Measurements from ENCODE around the gene CCNQ. TPM values are rescaled to one million over a fixed set of nuclear protein-coding genes. Genes with fewer than 3 reads are reported as not detected.

Gene CCNQ
- total RNA-seq, 1 donor from 2014 or later: 18.2 TPM

DNA sequence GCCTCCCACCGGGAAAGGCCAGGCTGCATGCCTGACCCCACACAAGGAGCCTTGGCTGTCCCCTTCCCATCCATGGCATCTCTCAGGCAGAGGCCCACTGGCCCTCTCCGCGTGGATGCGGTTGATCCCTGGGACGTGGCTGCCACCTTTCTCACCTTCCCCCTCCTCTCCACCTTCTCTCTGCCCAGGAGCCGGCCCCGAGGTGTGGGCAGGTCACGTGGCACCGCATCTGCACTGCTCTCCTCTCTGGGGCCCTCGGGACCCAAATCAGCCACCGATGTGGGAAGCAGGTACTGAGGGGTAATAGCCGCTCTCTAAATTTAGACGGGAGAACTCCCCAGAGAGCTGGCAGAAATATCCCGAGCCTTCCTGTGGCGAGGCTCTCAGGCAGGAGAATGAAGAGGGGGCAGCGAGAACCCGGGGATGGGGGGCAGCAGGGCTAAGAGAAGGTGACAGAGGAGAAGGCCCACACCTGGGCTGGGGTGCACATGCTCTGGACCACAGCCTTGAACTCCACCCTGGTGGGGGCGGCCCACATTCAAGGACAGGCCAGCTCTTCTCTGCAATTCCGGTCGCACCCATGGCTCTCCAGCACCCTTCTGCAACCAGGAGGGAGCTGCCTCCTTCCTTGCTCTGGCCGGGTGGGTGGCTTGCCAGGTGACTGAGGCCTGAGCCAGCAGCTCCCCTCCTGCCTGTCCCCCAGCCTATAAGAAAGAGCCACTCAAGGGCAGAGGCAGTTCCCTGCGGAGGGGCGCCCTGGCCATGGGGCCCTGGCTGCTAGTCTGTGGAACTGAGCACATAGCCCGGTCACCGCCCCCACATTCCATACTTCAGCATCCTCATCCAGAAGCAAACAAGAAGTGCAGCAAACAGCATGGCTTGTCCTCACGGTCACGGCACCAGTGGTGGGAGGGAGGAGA, 38.4 kb upstream of the CCNQ start:
- no peak for ATAC-seq

DNA sequence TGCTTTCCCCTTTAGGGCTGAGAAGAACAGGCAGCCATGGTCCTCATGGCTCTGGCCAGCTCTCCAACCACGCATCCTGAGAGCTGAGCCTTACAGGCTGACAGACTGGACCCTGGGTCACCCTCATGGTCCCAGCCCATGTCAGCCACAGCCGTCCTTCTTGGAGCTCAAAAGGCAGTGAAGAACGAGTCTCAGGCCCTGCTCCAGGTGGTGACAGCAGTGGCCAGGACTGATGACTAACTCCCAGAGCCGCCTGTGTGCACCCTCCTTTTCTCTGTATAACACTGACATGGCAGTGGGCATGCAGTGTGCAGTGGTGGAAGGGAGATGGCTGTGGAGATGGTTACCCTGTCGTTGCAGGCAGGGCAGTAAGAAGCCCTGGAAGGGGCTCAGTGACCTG, 37.8 kb upstream of the CCNQ start:
- no peak for ATAC-seq

DNA sequence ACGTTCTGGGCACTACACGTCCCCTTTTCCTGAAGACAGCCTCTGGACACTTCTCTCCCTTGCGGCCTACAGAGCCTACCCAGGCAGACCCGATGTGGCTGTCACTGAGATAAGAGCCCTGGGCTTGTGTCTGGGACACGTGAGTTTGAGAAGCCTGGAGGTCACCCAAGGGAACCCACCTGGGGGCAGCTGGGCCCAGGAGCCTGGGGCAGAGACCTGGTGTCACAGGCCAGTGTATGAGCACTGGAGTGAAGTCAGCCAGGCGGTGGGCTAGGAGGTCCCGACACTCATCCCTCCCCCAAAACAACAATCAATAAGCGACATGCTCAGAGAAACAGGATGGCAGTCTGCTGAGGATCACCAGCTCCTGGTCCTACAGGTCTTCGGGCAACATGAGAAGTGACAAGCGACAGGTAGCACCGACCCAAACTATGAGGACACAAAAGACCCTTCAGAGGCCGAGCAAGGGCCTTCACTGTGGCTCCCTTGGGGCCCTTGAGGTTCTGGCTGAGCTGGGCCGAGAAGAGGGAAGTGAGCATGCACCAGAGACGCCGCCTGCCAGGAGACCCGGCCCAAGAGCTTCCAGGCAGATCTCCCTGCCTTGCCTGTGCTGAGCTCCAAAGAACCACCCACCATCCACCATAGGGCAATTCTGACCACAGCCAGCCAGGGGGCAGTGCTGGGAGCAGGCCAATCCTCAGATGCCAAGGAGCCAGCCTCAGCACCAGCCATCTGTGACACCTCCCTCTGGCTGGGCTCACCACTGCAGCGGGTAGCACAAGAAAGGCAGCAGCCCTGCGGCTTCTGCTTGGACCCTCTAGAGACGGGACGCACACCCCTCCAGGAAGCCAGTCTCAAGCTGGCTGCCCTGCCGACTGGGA, 37.1 kb upstream of the CCNQ start:
- no peak for ATAC-seq

DNA sequence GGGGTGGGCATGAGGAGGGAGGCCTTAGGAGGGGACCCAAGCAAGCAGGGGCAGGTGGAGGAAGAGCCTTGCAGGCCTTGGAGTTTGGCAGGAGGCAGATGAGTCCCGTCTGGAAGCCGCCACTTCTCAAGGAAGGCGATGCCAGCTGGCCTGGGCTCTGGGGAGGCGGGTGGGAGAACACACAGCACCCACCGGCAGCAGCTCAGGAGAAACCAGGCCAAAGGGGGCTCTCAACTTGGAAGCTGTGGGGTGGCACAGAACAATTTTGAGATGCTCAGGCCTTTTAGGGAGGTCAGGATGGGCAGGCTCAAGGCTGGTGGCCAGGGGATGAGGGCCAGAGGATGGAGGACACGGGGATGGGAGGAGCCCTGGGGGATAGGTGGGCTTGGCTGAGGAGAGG, 36.4 kb upstream of the CCNQ start:
- no peak for ATAC-seq

DNA sequence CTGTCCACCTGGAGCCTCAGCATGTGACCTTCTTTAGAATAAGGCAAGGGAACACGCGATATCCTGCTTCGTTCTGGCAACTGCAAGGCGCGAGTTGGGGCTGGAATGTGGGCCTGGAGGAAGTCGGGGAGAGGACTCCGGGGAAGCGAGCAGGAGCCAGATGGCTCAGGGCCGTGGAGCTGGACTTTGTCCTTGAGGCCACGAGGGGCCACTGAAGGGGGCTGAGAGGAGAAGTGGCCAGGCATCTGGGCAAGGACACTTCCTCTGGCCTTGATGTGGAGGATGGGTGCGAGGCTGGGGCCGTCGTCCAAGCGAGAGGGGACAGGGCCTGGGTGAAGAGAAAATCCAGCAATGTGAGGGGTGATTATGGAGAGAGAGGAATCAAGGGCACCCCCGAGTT, 35.9 kb upstream of the CCNQ start:
- no peak for ATAC-seq

- no peak for ATAC-seq
Observed at GRCh38 chrX:153634236-153634635, 35.3 kb upstream of the CCNQ start.

DNA sequence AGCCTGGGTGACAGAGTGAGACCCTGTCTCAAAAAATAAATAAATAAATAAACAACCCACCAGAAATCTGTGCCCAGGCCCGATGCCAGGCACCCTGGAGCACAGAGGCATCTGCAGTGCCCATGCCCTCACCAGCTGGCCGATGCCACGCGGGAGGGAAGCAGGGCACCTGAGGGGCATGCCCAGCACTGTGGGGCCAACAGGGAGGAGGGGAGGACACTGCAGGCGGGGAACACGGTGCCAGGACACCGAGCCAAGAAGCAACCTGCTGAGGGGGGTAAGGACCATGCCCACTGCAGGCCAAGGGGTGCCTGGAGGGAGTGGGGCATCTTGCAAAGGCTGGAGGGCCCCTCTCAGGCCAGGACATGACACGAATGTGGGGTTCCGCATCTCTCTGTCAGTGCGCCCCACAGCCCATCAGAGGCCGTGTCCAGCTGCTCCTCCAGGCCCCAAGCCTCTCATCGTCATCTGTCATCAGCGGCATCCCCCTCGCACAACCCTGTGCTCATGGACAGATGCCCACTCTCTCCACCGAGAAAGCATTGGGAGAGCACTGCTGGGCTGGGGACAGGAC, 34.8 kb upstream of the CCNQ start:
- no peak for ATAC-seq

- ATAC-seq: no peak
Observed at GRCh38 chrX:153633048-153633447, 34.1 kb upstream of the CCNQ start.

- ATAC-seq: no peak
Observed at GRCh38 chrX:153632595-153632946, 33.6 kb upstream of the CCNQ start.

GRCh38 chrX:153631907-153632594, 33.1 kb upstream of the CCNQ start:
- ATAC-seq: no peak

- ATAC-seq: no peak
Observed at GRCh38 chrX:153631346-153631745, 32.4 kb upstream of the CCNQ start.

- ATAC-seq: no peak
Observed at GRCh38 chrX:153628665-153629064, 29.7 kb upstream of the CCNQ start.

GRCh38 chrX:153628129-153628528, 29.2 kb upstream of the CCNQ start:
- no peak for ATAC-seq

DNA sequence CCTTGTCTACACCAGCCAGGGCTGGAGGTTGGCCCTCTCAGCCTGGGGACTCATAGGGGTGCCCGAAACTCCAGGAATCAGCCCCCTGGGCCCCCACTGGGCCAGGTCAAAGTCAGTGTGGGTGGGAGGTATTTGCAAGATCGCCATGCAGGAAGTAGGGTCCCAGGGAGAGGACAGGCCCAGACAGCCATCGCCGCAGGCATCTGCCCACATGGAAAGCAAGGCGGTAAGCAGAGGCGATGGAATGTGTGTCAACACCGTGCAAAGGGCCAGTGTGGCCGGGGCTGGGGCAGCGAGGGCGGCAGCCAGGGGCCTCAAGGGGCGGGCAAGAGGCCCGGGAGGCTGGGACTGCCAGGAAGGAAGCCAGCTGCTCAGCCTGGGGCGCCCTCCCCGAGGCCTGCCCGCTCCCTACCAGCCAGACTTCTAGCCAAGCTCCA, 28.8 kb upstream of the CCNQ start:
- ATAC-seq: no peak

DNA sequence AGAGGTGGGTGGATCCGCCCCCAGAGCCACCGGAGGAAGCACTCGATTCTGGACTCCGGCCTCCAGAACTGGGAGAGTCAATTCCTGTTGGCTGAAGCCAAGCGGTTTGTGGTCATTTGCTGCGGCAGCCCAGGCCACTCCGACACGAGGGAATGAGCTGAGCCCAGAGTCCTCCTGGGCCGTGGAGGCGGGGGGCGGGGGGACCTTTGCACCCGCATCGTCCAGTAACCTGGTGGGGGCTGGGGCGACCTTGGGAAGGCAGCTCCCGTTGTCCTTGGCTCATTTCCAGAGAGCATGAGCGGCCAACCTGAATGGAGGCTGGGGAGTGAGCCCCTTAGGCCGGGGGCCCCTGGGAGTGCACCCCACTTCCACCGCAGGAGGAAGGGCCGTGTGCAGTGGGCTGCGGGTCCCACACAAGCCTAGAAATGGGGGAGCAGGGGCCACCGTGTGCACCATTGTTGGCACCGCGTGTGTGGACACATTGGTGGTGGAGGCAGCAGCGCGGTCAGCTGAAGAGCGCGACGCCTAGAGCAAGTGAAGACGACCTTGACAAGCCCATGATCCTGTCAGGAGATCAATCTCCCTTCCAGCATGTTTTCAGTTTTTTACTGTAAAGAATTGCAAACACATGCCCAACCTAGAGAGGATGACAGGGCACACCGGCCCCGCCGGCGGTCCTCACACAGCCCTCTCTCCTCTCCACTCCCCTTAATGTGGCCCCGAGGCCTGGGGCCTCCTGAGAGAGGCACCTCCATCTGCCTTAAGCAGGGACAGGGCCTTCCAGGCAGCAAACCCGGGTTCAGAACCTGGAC, 28.1 kb upstream of the CCNQ start:
- ATAC-seq: no peak

DNA sequence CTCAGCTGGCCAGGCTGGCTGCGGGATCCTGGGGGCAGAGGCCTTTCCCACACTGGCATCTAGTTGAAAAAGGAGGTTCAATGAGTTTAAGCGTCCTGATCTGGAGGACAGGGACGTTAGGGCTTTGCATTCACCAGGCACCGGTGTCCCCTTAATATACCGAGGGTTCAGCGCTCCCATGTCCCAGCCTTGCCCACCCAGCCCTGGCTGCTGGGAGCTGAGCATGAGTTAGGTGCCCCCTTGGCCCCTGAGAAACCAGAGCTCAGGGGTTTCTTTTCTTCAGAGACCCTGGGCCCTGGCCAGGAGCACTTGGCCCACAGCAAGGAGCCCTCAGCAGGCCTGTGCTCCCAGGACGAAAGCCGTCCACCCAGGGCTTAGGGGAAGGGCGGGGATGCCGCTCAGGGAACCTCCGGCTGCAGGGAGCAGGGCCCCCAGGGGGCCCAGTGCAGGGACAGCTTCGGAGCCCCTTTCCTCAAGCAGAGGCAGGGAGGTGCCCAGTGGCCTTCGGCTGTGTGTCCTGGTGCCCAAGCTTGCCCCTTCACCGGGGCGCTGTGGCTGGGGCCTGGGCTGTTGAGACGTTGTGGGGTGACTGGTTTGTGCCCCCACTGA, 27.2 kb upstream of the CCNQ start:
- no peak for ATAC-seq

DNA sequence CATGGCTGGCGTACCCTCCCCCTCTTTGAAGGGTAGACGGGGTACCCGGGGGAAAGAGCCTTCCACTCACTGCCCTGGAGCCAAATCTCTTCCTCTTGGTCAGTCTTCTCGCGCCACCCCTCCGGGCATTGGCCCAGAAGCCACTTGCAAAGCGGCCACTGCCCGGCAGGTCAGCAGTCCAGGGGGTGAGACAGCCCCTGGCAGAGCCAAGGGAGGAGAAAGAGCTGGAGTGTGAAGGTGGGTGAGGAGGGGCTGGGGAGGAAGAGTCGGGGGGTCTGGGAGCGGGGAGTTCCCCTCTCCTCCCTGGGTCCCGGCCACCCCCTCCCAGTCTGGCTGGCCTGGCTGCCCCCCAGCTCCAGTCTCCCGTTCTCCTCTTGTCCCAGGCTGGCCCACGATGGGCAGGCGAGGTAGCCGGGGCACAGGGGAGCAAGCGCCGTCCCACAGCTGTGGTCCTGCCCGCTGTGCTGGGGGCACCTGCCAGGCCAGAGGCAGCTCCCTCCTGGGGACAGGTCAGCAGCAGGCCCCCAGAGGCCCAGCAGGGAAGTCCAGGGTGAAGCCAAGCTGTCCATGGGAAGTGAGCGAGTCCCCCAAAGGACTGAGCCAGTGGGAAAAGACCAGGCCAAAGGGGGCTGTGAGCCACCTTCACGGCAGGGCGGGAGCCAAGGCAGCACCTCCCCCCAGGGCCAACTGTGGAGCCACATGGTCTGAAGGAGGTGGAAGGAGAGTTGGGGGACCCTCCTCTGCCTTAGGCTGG, 26.5 kb upstream of the CCNQ start:
- ATAC-seq: no peak

DNA sequence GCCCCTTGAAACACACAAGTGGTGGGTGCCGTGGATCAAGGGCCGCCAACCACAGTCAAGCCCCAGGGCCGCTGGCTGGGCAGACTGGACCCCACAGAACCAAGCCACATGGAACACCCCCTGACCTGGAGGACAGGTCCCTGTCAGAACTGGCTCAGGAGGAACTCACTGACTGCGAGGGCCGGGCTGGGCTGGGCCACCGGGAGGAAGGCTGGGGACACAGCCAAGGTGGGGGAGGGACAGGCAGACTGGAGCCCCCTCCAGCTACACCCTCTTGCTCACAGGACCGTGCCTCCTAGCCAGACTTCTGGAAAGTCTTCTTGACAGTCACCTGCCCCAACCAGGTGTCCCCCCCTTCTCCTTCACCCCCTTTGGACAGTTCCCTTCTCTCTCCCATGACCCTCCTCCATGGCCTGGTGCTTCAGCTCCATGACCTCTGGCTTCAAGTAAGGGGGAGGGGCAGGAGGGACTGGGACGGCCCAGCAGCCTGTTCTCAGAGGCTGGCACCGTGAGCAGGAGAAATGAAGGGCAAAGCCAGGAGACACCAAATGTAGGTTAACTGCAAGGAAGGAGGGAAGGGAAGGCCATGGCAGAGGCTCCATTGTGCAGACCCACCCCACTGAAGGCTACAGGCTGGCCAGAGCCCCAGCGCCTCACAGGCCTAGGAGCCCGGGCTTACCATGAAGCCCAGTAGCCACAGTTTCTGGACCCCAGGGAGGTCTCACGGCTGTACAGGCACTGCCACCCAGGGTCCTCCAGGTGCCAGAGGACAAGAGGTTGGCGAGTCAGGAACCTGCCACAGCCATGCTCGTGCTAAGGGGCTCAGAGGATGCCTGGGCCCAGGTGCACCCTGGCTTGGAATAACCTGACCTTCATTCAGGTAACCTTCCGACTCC, 25.5 kb upstream of the CCNQ start:
- no peak for ATAC-seq

GRCh38 chrX:153623310-153624029, 24.5 kb upstream of the CCNQ start:
- ATAC-seq: no peak

Data from esophagus mucosa (tissue), 1 donor.